Measurements from ENCODE around the gene RPTOR.
"Not testable (repeated sequence)": the region's sequence is repeated elsewhere in the genome, so short reads cannot be mapped to it uniquely, and the experiment has no call there.

RPTOR gene

GRCh38 chr17:80614332-80615047 lies 69.9 kb downstream of the RPTOR start:
- DNase-seq: no peak
- Histone ChIP-seq H3K27ac (ENCODE audit: insufficient read depth, low read length, poor library complexity, severe bottlenecking) (no peak overlapping the region), H3K4me1 (ENCODE audit: control insufficient read depth, insufficient read depth, low read length, poor library complexity, severe bottlenecking) (peaks cover 5% of the 10 kb centered on the region)

GRCh38 chr17:80615376-80615775 lies 70.7 kb downstream of the RPTOR start:
- Histone ChIP-seq H3K27me3 (replicated peaks; ENCODE audit: control insufficient read depth, insufficient read depth, low read length, poor library complexity, severe bottlenecking) (no peaks in the 10 kb centered on the region), H3K4me3 (ENCODE audit: insufficient read depth, low read depth, low read length, poor library complexity, severe bottlenecking) (no peak overlapping the region)

More at GRCh38 chr17:80614332-80615047, 69.9 kb downstream of the RPTOR start:
- Histone ChIP-seq H3K9me3 (ENCODE audit: control insufficient read depth, low read length) (no peaks in the 10 kb centered on the region), H3K36me3 (ENCODE audit: control insufficient read depth, insufficient read depth, low read length) (no peaks in the 10 kb centered on the region), H3K4me3 (ENCODE audit: insufficient read depth, low read depth, low read length, poor library complexity, severe bottlenecking) (no peak overlapping the region), H3K27me3 (replicated peaks; ENCODE audit: control insufficient read depth, insufficient read depth, low read length, poor library complexity, severe bottlenecking) (no peaks in the 10 kb centered on the region)

GRCh38 chr17:80616705-80617104 lies 72.1 kb downstream of the RPTOR start:
- H3K4me1 ChIP-seq (ENCODE audit: control insufficient read depth, insufficient read depth, low read length, poor library complexity, severe bottlenecking): peaks cover 9% of the 10 kb centered on the region
- H3K36me3 ChIP-seq (ENCODE audit: control insufficient read depth, insufficient read depth, low read length): no peaks in the 10 kb centered on the region
- H3K4me3 ChIP-seq (ENCODE audit: insufficient read depth, low read depth, low read length, poor library complexity, severe bottlenecking): no peak overlapping the region
- no peaks in the 10 kb centered on the region for H3K27me3 ChIP-seq (replicated peaks; ENCODE audit: control insufficient read depth, insufficient read depth, low read length, poor library complexity, severe bottlenecking)
- no peak overlapping the region for H3K27ac ChIP-seq (ENCODE audit: insufficient read depth, low read length, poor library complexity, severe bottlenecking)
- DNase-seq: no peak
- no peaks in the 10 kb centered on the region for H3K9me3 ChIP-seq (ENCODE audit: control insufficient read depth, low read length)

More at GRCh38 chr17:80615376-80615775, 70.7 kb downstream of the RPTOR start:
- DNase-seq: no peak
- Histone ChIP-seq H3K4me1 (ENCODE audit: control insufficient read depth, insufficient read depth, low read length, poor library complexity, severe bottlenecking) (peaks cover 5% of the 10 kb centered on the region), H3K27ac (ENCODE audit: insufficient read depth, low read length, poor library complexity, severe bottlenecking) (no peak overlapping the region), H3K9me3 (ENCODE audit: control insufficient read depth, low read length) (no peaks in the 10 kb centered on the region), H3K36me3 (ENCODE audit: control insufficient read depth, insufficient read depth, low read length) (no peaks in the 10 kb centered on the region)

GRCh38 chr17:80618304-80618703 lies 73.7 kb downstream of the RPTOR start:
- H3K27me3 ChIP-seq (replicated peaks; ENCODE audit: control insufficient read depth, insufficient read depth, low read length, poor library complexity, severe bottlenecking): no peaks in the 10 kb centered on the region
- H3K4me1 ChIP-seq (ENCODE audit: control insufficient read depth, insufficient read depth, low read length, poor library complexity, severe bottlenecking): peaks cover 19% of the 10 kb centered on the region
- H3K27ac ChIP-seq (ENCODE audit: insufficient read depth, low read length, poor library complexity, severe bottlenecking): no peak overlapping the region
- no peaks in the 10 kb centered on the region for H3K36me3 ChIP-seq (ENCODE audit: control insufficient read depth, insufficient read depth, low read length)
- no peak overlapping the region for H3K4me3 ChIP-seq (ENCODE audit: insufficient read depth, low read depth, low read length, poor library complexity, severe bottlenecking)
- no peak for DNase-seq
- H3K9me3 ChIP-seq (ENCODE audit: control insufficient read depth, low read length): no peaks in the 10 kb centered on the region

DNA sequence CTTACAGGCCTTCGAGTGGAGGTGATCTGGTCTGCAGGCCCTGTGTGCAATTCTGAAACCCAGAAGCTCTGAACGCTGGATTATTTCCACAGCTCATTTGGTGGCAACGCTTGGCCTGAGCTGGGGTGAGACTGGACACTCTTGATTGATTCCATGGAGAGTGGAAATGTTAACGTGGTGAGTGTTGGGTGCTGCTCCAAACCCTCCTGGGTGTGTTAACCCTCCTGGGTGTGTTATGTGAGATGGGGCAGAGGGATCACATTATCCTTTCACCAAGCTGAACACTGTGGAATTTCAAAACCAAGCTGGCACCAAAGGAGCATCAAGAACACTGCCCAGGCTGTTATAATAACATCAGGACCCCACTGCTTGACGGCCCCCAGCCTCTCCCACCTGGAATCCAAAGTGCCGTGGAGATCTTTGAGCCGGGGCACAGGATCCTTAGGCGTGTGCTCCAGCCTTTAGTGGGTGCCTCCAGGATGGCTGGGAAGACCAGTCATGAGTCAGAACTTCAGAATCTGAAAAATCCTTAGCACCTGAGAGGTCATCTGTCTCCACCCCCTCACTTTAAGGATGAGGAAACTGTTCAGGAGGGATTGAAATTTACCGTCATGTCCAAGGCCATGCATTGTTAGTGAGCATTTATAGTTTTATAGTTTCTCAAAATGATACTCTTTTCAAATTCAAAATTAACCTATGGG lies 75.0 kb downstream of the RPTOR start:
- H3K4me1 ChIP-seq (ENCODE audit: control insufficient read depth, insufficient read depth, low read length, poor library complexity, severe bottlenecking): peaks cover 15% of the 10 kb centered on the region
- H3K27me3 ChIP-seq (replicated peaks; ENCODE audit: control insufficient read depth, insufficient read depth, low read length, poor library complexity, severe bottlenecking): no peaks in the 10 kb centered on the region
- no peak for DNase-seq
- no peak overlapping the region for H3K27ac ChIP-seq (ENCODE audit: insufficient read depth, low read length, poor library complexity, severe bottlenecking)
- no peaks in the 10 kb centered on the region for H3K36me3 ChIP-seq (ENCODE audit: control insufficient read depth, insufficient read depth, low read length)
- H3K4me3 ChIP-seq (ENCODE audit: insufficient read depth, low read depth, low read length, poor library complexity, severe bottlenecking): no peak overlapping the region
- no peaks in the 10 kb centered on the region for H3K9me3 ChIP-seq (ENCODE audit: control insufficient read depth, low read length)

DNA sequence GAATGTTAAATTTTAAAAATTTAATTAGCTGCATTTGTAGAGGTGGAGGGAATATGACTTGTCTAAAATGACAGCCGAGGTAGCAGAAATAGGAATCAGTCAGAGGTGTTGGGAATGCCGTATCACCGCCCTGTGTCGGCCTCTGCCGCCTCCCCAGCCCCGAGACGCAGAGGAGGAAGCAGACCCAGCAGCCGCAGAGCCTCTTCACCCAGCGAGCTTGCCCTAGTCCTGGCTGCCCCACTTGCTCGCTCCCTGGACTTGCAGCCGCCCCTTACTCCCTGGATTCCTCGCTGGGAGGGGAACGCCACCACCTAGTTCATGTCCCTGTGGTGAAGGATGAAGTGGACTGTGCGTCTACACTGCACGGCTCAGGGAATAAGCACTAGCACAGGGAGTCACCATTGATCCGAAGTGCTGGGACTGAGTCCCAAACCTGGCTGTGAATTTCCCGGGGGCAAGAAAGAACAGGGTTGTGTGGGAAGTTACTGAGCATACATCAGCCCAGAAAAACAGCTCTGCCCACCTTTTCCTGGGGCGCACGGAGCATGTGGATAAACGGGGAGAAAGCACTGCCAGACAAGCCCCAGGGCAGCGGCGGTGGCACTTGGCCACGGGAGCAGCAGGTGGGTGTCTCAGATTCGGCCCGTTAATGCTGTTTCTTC lies 76.8 kb downstream of the RPTOR start:
- DNase-seq: no peak
- H3K36me3 ChIP-seq (ENCODE audit: control insufficient read depth, insufficient read depth, low read length): no peaks in the 10 kb centered on the region

GRCh38 chr17:80621997-80622357 lies 77.3 kb downstream of the RPTOR start:
- peaks cover 15% of the 10 kb centered on the region for H3K4me1 ChIP-seq (ENCODE audit: control insufficient read depth, insufficient read depth, low read length, poor library complexity, severe bottlenecking)
- no peaks in the 10 kb centered on the region for H3K27me3 ChIP-seq (replicated peaks; ENCODE audit: control insufficient read depth, insufficient read depth, low read length, poor library complexity, severe bottlenecking)
- H3K9me3 ChIP-seq (ENCODE audit: control insufficient read depth, low read length): no peaks in the 10 kb centered on the region
- DNase-seq: no peak
- no peak overlapping the region for H3K27ac ChIP-seq (ENCODE audit: insufficient read depth, low read length, poor library complexity, severe bottlenecking)
- H3K36me3 ChIP-seq (ENCODE audit: control insufficient read depth, insufficient read depth, low read length): no peaks in the 10 kb centered on the region
- H3K4me3 ChIP-seq (ENCODE audit: insufficient read depth, low read depth, low read length, poor library complexity, severe bottlenecking): no peak overlapping the region

More for the DNA sequence above, 76.8 kb downstream of the RPTOR start:
- Histone ChIP-seq H3K4me3 (ENCODE audit: insufficient read depth, low read depth, low read length, poor library complexity, severe bottlenecking) (no peak overlapping the region), H3K4me1 (ENCODE audit: control insufficient read depth, insufficient read depth, low read length, poor library complexity, severe bottlenecking) (peaks cover 15% of the 10 kb centered on the region), H3K27ac (ENCODE audit: insufficient read depth, low read length, poor library complexity, severe bottlenecking) (no peak overlapping the region), H3K9me3 (ENCODE audit: control insufficient read depth, low read length) (no peaks in the 10 kb centered on the region), H3K27me3 (replicated peaks; ENCODE audit: control insufficient read depth, insufficient read depth, low read length, poor library complexity, severe bottlenecking) (no peaks in the 10 kb centered on the region)

- Histone ChIP-seq H3K36me3 (ENCODE audit: control insufficient read depth, insufficient read depth, low read length) (no peaks in the 10 kb centered on the region), H3K4me1 (ENCODE audit: control insufficient read depth, insufficient read depth, low read length, poor library complexity, severe bottlenecking) (peaks cover 15% of the 10 kb centered on the region), H3K27ac (ENCODE audit: insufficient read depth, low read length, poor library complexity, severe bottlenecking) (no peak overlapping the region), H3K27me3 (replicated peaks; ENCODE audit: control insufficient read depth, insufficient read depth, low read length, poor library complexity, severe bottlenecking) (no peaks in the 10 kb centered on the region), H3K4me3 (ENCODE audit: insufficient read depth, low read depth, low read length, poor library complexity, severe bottlenecking) (no peak overlapping the region), H3K9me3 (ENCODE audit: control insufficient read depth, low read length) (no peaks in the 10 kb centered on the region)
- DNase-seq: no peak
These were observed 80.2 kb downstream of the RPTOR start for GRCh38 chr17:80624864-80625263.

DNA sequence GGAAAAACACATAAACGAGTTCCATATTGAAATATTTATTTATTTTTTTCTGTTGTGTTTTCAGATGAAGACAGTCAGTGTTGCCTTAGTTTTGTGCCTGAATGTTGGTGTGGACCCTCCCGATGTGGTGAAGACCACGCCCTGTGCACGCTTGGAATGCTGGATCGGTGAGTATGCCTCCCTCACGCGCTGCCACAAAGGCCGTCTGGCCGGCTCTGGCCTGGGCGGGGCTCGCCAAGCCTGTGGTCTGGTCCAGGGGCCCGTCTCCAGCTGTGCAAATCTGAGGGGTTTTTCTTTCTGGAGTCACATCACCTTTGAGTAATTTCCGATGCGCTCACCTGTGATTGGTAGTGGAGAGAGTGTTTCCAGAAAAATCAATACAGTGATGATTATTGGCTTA lies 81.0 kb downstream of the RPTOR start:
- Histone ChIP-seq H3K4me1 (ENCODE audit: control insufficient read depth, insufficient read depth, low read length, poor library complexity, severe bottlenecking) (peaks cover 15% of the 10 kb centered on the region), H3K36me3 (ENCODE audit: control insufficient read depth, insufficient read depth, low read length) (no peaks in the 10 kb centered on the region), H3K4me3 (ENCODE audit: insufficient read depth, low read depth, low read length, poor library complexity, severe bottlenecking) (no peak overlapping the region), H3K27me3 (replicated peaks; ENCODE audit: control insufficient read depth, insufficient read depth, low read length, poor library complexity, severe bottlenecking) (no peaks in the 10 kb centered on the region), H3K27ac (ENCODE audit: insufficient read depth, low read length, poor library complexity, severe bottlenecking) (no peak overlapping the region), H3K9me3 (ENCODE audit: control insufficient read depth, low read length) (no peaks in the 10 kb centered on the region)
- no peak for DNase-seq

DNA sequence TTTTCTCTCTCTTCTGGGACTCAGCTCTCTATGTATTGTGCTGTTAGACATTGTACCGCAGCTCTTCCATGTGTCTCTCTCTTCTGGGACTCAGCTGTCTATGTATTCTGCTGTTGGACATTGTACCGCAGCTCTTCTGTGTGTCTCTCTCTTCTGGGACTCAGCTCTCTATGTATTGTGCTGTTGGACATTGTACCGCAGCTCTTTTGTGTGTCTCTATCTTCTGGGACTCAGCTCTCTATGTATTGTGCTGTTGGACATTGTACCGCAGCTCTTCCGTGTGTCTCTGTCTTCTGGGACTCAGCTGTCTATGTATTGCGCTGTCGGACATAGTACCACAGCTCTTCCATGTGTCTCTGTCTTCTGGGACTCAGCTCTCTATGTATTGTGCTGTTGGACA lies 84.2 kb downstream of the RPTOR start:
- not testable (repeated sequence) for H3K9me3 ChIP-seq (ENCODE audit: control insufficient read depth, low read length); H3K36me3 ChIP-seq (ENCODE audit: control insufficient read depth, insufficient read depth, low read length); H3K4me3 ChIP-seq (ENCODE audit: insufficient read depth, low read depth, low read length, poor library complexity, severe bottlenecking); H3K27me3 ChIP-seq (replicated peaks; ENCODE audit: control insufficient read depth, insufficient read depth, low read length, poor library complexity, severe bottlenecking); DNase-seq; H3K27ac ChIP-seq (ENCODE audit: insufficient read depth, low read length, poor library complexity, severe bottlenecking); H3K4me1 ChIP-seq (ENCODE audit: control insufficient read depth, insufficient read depth, low read length, poor library complexity, severe bottlenecking)

Data from effector memory CD4-positive, alpha-beta T cell (primary cell).